HepG2 (cell line): ENCODE results near the gene ZFPL1. TPM values are rescaled to one million over a fixed set of nuclear protein-coding genes. Genes with fewer than 3 reads are reported as not detected.

Experiments
- ATAC-seq: fragments of 200-7000 bp; cut with Tn5 transposase; 3 replicates; pipeline ENCODE4 v1.9.1; 2020; ENCODE audit warnings: mild to moderate bottlenecking, moderate library complexity
- BruUV-seq: library from RNA; stranded (reverse); fragments of 400-500 nt; replicated peaks from 2 replicates; lab custom pipeline; 2021; lab: Mats Ljungman, UMichigan
- CTCF ChIA-PET: fragments of 300-600 bp; formaldehyde crosslinking; extraction: SDS; loops from one replicate; lab custom pipeline; 2021; ENCODE audit warnings: low total read pairs, inconsistent platforms, low intra/inter-chr PET ratio; lab: Yijun Ruan, JAX
- POLR2A ChIA-PET: fragments of 350-600 bp; sonication (Branson Sonifier 250); formaldehyde crosslinking; loops from one replicate; lab custom pipeline; 2020; ENCODE audit warnings: antibody characterized with exemption, inconsistent platforms; lab: Yijun Ruan, JAX
- DNase-seq: peaks from one replicate; pipeline ENCODE4 v3.0.0-alpha.2; 2015; ENCODE audit warnings: low spot score
- FAIRE-seq: peaks from 3 replicates; lab custom pipeline; 2011; peaks lifted over from hg19 to GRCh38; lab: Jason Lieb, UNC
- H2AFZ ChIP-seq: one replicate; pipeline ENCODE4 v1.6.1; 2011; ENCODE audit warnings: low read length, inconsistent platforms
- H3K27ac ChIP-seq: fragments of 300-600 bp; 3 replicates; pipeline ENCODE4 v1.8.0; 2011; ENCODE audit warnings: mixed run types, mild to moderate bottlenecking, mixed read lengths, low read length, inconsistent platforms; ENCODE audit not compliant: insufficient read depth; ENCODE audit errors: extremely low read length
- H3K27me3 ChIP-seq, 2 experiments: fragments of 200-600 bp in 1 of 2; 2 replicates in 1 of 2; 3 replicates in 1 of 2; pipeline versions ENCODE4 v1.6.0 to v1.8.0; 2011; ENCODE audit warnings: low read length in 2 of 2, mild to moderate bottlenecking in 2 of 2, moderate library complexity in 2 of 2, inconsistent platforms in 1 of 2; ENCODE audit not compliant: insufficient read depth in 2 of 2, control insufficient read depth in 1 of 2
- H3K36me3 ChIP-seq, 2 experiments: fragments of 200-600 bp in 1 of 2; replicated peaks in 1 of 2; 2 replicates in 1 of 2; 3 replicates in 1 of 2; pipeline versions ENCODE4 v1.5.1 to v1.8.0; 2011; ENCODE audit warnings: low read length in 2 of 2, inconsistent platforms in 1 of 2; ENCODE audit not compliant: insufficient read depth in 2 of 2, control insufficient read depth in 1 of 2
- H3K4me1 ChIP-seq: 2 replicates; pipeline ENCODE4 v1.5.1; 2012; ENCODE audit warnings: low read length, inconsistent platforms; ENCODE audit not compliant: insufficient read depth
- H3K4me2 ChIP-seq: 2 replicates; pipeline ENCODE4 v1.6.0; 2011; ENCODE audit warnings: low read depth, low read length, inconsistent platforms
- H3K4me3 ChIP-seq, 3 experiments: fragments of 200-600 bp in 1 of 3; sonication (generic), shearing (Covaris generic) in 1 of 3; replicated peaks in 1 of 3; 2 replicates each; pipeline ENCODE4 v1.5.1; 2011 to 2016; ENCODE audit warnings: low read length in 3 of 3, inconsistent platforms in 2 of 3, low read depth in 2 of 3, mild to moderate bottlenecking in 2 of 3, control low read depth in 1 of 3, mixed read lengths in 1 of 3; ENCODE audit not compliant: insufficient read depth in 1 of 3
- H3K79me2 ChIP-seq: one replicate; pipeline ENCODE4 v1.6.1; 2011; ENCODE audit warnings: low read length, inconsistent platforms; ENCODE audit not compliant: insufficient read depth
- H3K9ac ChIP-seq: 2 replicates; pipeline ENCODE4 v1.6.0; 2011; ENCODE audit warnings: mild to moderate bottlenecking, low read depth, low read length, inconsistent platforms; ENCODE audit not compliant: insufficient read depth
- H3K9me3 ChIP-seq: 2 replicates; pipeline ENCODE4 v1.5.1; 2012; ENCODE audit warnings: mild to moderate bottlenecking, low read length
- H4K20me1 ChIP-seq: 2 replicates; pipeline ENCODE4 v1.6.0; 2011; ENCODE audit warnings: inconsistent platforms, mild to moderate bottlenecking, low read length, moderate library complexity; ENCODE audit not compliant: insufficient read depth
- BORCS8-MEF2B ChIP-seq: sonication (generic); formaldehyde crosslinking; IDR thresholded peaks from 2 replicates; pipeline ENCODE4 v1.8.0; 2022; ENCODE audit warnings: mild to moderate bottlenecking, missing genetic modification reagents
- EP300 ChIP-seq, 3 experiments: sonication (generic) in 1 of 3; formaldehyde crosslinking in 1 of 3; IDR thresholded peaks; 2 replicates each; pipeline versions ENCODE4 v1.5.1 to v1.6.1; 2011 to 2020; ENCODE audit warnings: low read depth in 2 of 3, low read length in 2 of 3, borderline replicate concordance in 1 of 3, improper control_type of control experiment in 1 of 3, mild to moderate bottlenecking in 1 of 3, missing genetic modification reagents in 1 of 3, moderate library complexity in 1 of 3
- ESRRA ChIP-seq: sonication (generic); formaldehyde crosslinking; IDR thresholded peaks from 2 replicates; pipeline ENCODE4 v1.5.1; 2020; ENCODE audit warnings: mild to moderate bottlenecking, low read depth, missing genetic modification reagents
- GABPA ChIP-seq, 2 experiments: IDR thresholded peaks; 2 replicates each; pipeline ENCODE4 v1.6.1; 2011 to 2016; ENCODE audit warnings: low read depth in 2 of 2, low read length in 1 of 2, missing biosample characterization in 1 of 2, missing genetic modification characterization in 1 of 2
- HNRNPH1 ChIP-seq: fragments of 200-400 bp; formaldehyde crosslinking; optimal IDR thresholded peaks from 2 replicates; pipeline ENCODE3; 2017; ENCODE audit warnings: mild to moderate bottlenecking, low read depth, low read length
- HOXA3 ChIP-seq: sonication (generic); formaldehyde crosslinking; IDR thresholded peaks from 2 replicates; pipeline ENCODE4 v1.5.0; 2020; ENCODE audit warnings: missing genetic modification reagents
- KAT8 ChIP-seq: IDR thresholded peaks from 2 replicates; pipeline ENCODE4 v1.6.1; 2016; ENCODE audit warnings: missing genetic modification reagents, missing compliant biosample characterization
- KDM6A ChIP-seq: IDR thresholded peaks from 2 replicates; pipeline ENCODE4 v1.6.1; 2016; ENCODE audit warnings: low read depth
- MTA3 ChIP-seq: sonication (generic); formaldehyde crosslinking; IDR thresholded peaks from 2 replicates; pipeline ENCODE4 v1.4.0; 2020; ENCODE audit warnings: missing genetic modification reagents
- NR2F6 ChIP-seq, 2 experiments: IDR thresholded peaks; 2 replicates each; pipeline ENCODE4 v1.6.1; 2016; ENCODE audit warnings: antibody characterized with exemption in 1 of 2, mild to moderate bottlenecking in 1 of 2
- RAD21 ChIP-seq: fragments of 450-650 bp; formaldehyde crosslinking; IDR thresholded peaks from 2 replicates; pipeline ENCODE4 v1.5.0; 2020; ENCODE audit warnings: mild to moderate bottlenecking
- REL ChIP-seq: sonication (generic); formaldehyde crosslinking; conservative IDR thresholded peaks from 2 replicates; pipeline ENCODE4 v1.8.0; 2022; ENCODE audit warnings: mild to moderate bottlenecking, missing genetic modification reagents, moderate library complexity
- TSC22D2 ChIP-seq: sonication (generic); formaldehyde crosslinking; IDR thresholded peaks from 2 replicates; pipeline ENCODE4 v1.5.1; 2020; ENCODE audit warnings: missing genetic modification reagents, mild to moderate bottlenecking, borderline replicate concordance
- YEATS2 ChIP-seq: sonication (generic); formaldehyde crosslinking; IDR thresholded peaks from 2 replicates; pipeline ENCODE4 v1.4.0; 2020; ENCODE audit warnings: missing genetic modification reagents, borderline replicate concordance
- ZNF430 ChIP-seq: sonication (generic); formaldehyde crosslinking; IDR thresholded peaks from 2 replicates; pipeline ENCODE4 v1.9.0; 2021; ENCODE audit warnings: mild to moderate bottlenecking, missing genetic modification reagents
- ZSCAN21 ChIP-seq: sonication (generic); formaldehyde crosslinking; IDR thresholded peaks from 2 replicates; pipeline ENCODE4 v1.8.0; 2022; ENCODE audit warnings: mild to moderate bottlenecking, missing genetic modification reagents, moderate library complexity, borderline replicate concordance
- WGBS: methylation state at CpG from one replicate; pipeline ENCODE4 v1.1.6; 2017; ENCODE audit warnings: low lambda C conversion rate; 5-methylcytosine and 5-hydroxymethylcytosine counted together
- in situ Hi-C: cut with HindIII; loops from 2 replicates; pipeline ENCODE4 v1.10.0; 2017; ENCODE audit warnings: low pct_unique_long_range_greater_than_20kb; ENCODE audit not compliant: extremely low pct_ligation_motif_present
- intact Hi-C: fragments of 100-400 bp; cut with micrococcal nuclease; formaldehyde crosslinking; loops from one replicate; pipeline ENCODE4 v1.10.0; 2022; ENCODE audit not compliant: unreplicated experiment
- polyA plus RNA-seq, 8 experiments: library from polyadenylated mRNA; depleted of rRNA in 3 of 8; stranded (reverse) in 7 of 8; unstranded in 1 of 8; fragments of >200 nt; fragmentation: Illumina TruSeq in 4 of 8; extraction: Trizol in 4 of 8; gene quantifications; 2 replicates each; pipeline versions ENCODE4 v1.2.1 to v1.2.3, GENCODE V29; 2011 to 2016; ENCODE audit warnings: low read depth in 4 of 8, missing spikeins in 1 of 8, mixed read lengths in 1 of 8; ENCODE audit not compliant: insufficient read depth in 1 of 8
- total RNA-seq, 5 experiments: library from RNA; depleted of rRNA; stranded (reverse); fragments of >200 nt; fragmentation: Illumina TruSeq; extraction: Trizol; gene quantifications; 2 replicates each; pipeline ENCODE4 v1.2.3, GENCODE V29; 2016; ENCODE audit warnings: low read depth in 1 of 5
- TF ChIP-seq, protein P1 (sequence below): sonication (generic); formaldehyde crosslinking; IDR thresholded peaks from 2 replicates; pipeline ENCODE4 v1.8.0; 2023; ENCODE audit warnings: mild to moderate bottlenecking, missing genetic modification reagents
- TF ChIP-seq, protein P2 (sequence below), 2 experiments: sonication (generic) in 1 of 2; formaldehyde crosslinking in 1 of 2; IDR thresholded peaks; 2 replicates each; pipeline versions ENCODE4 v1.4.0 to v1.6.1; 2018 to 2020; ENCODE audit warnings: missing genetic modification reagents in 2 of 2, borderline replicate concordance in 1 of 2, low read depth in 1 of 2, mild to moderate bottlenecking in 1 of 2, missing biosample characterization in 1 of 2
- TF ChIP-seq, protein P3 (sequence below): IDR thresholded peaks from 2 replicates; pipeline ENCODE4 v1.6.1; 2018; ENCODE audit warnings: missing genetic modification reagents, mild to moderate bottlenecking, missing compliant biosample characterization
- TF ChIP-seq, protein P4 (sequence below): IDR thresholded peaks from 2 replicates; pipeline ENCODE4 v1.6.1; 2012; ENCODE audit warnings: inconsistent platforms

The ZFPL1 gene
- total and polyA plus RNA-seq, 2 of the 13 experiments (the other 11 are each of a cell fraction or from before 2014, with no cell fraction given), result 32.2 to 56.0 TPM

DNA sequence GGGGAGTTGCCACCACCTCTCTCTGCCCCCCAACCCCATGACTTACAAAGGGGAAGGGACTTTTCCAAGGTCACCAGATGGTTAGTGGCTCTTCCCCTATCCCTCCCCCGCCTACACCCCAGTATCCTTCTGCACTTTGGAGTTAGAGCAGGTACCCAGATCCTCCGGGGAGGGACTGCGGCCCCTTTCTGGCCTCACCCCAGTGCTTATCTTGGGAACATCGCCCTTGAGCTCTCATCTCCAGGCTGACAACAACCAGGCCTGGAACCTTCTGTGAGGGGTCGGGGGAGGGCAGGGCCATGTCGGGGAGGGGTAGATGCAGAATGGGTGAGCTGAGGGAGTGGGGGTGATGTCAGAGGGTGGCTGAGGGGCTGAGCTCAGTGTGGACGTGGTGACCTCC lies 18.2 kb upstream of the ZFPL1 start:
- H3K79me2 ChIP-seq, result no peaks in the 10 kb centered on the region
- ChIA-PET POLR2A (interaction anchor here (0.5 to 2.2 kb wide), 16 partner anchors 10 to 357 kb away, joined by 3 to 10 read pairs (median 4); partner anchors contain the start of genes ARL2, NEAT1, SAC3D1 and TM7SF2), CTCF (no interaction called here)
- H3K9me3 ChIP-seq, result no peaks in the 10 kb centered on the region
- H2AFZ ChIP-seq, result no peak overlapping the region
- no peaks in the 10 kb centered on the region for H3K27me3 ChIP-seq
- no peaks in the 10 kb centered on the region for H3K36me3 ChIP-seq
- H3K4me2 ChIP-seq, result peak overlapping the region; percentile 87
- ATAC-seq (peak; percentile 9), FAIRE-seq (no peak), DNase-seq (no peak)
- H4K20me1 ChIP-seq, result no peaks in the 10 kb centered on the region
- peaks cover 40% of the 10 kb centered on the region for H3K4me1 ChIP-seq
- intact Hi-C loops, result no loop called here
- no TSS peak for BruUV-seq
- H3K9ac ChIP-seq, result peak overlapping the region; percentile 74
- peak overlapping the region; percentile 65 to 79 (median 67) for H3K4me3 ChIP-seq
- H3K27ac ChIP-seq, result peak overlapping the region; percentile 59
- WGBS, result 12% methylated on average over 7 of the region's 7 CpGs
- in situ Hi-C loops, result loop anchor here (5.0 kb wide), 1 partner anchor 39 kb away; the partner anchor contains the start of gene SNX15
- peak; percentile 54; the same call in 1 of the 2 replicates for TF ChIP-seq ZNF430 (CRISPR knock-in tag)
- TF ChIP-seq, protein P1, sequence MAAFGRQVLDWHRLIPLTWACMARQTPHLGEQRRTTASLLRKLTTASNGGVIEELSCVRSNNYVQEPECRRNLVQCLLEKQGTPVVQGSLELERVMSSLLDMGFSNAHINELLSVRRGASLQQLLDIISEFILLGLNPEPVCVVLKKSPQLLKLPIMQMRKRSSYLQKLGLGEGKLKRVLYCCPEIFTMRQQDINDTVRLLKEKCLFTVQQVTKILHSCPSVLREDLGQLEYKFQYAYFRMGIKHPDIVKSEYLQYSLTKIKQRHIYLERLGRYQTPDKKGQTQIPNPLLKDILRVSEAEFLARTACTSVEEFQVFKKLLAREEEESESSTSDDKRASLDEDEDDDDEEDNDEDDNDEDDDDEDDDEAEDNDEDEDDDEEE, result 0 out of 2 replicates have a peak, but pooled peaks have one; percentile 10
- no peak for TF ChIP-seq RAD21 (CRISPR knock-in tag)
- 0 out of 2 replicates have a peak, but pooled peaks have one; percentile 45 for TF ChIP-seq ZSCAN21 (CRISPR knock-in tag)
- TF ChIP-seq BORCS8-MEF2B, result no peak
- TF ChIP-seq MTA3 (CRISPR knock-in tag), result no peak
- peak; percentile 52; the same call in 1 of the 2 replicates for TF ChIP-seq ESRRA
- 0 out of 2 replicates have a peak, but pooled peaks have one; percentile 5 for TF ChIP-seq TSC22D2
- TF ChIP-seq NR2F6 (IDR thresholded peaks at IDR 0.05), result 0 out of 2 replicates have a peak, but pooled peaks have one; percentile 33
- TF ChIP-seq NR2F6 (CRISPR knock-in tag; IDR thresholded peaks at IDR 0.05), result no peak
- TF ChIP-seq KDM6A (CRISPR knock-in tag), result peak; percentile 28; the same call in 1 of the 2 replicates
- no peak for TF ChIP-seq YEATS2 (CRISPR knock-in tag)
- TF ChIP-seq GABPA (IDR thresholded peaks at IDR 0.05; ENCODE audit: low read depth, low read length), result no peak
- peak; percentile 12; the same call in 1 of the 2 replicates for TF ChIP-seq GABPA (CRISPR knock-in tag; IDR thresholded peaks at IDR 0.05; ENCODE audit: low read depth)
- TF ChIP-seq KAT8, result no peak
- TF ChIP-seq HOXA3 (CRISPR knock-in tag), result peak; percentile 23; the same call in 1 of the 2 replicates
- peak in 1 of 2 experiments; percentile 43; a peak in 1 of 4 replicates for TF ChIP-seq EP300 (IDR thresholded peaks at IDR 0.05; ENCODE audit: low read depth in 2 of 2, low read length in 2 of 2)
- TF ChIP-seq EP300 (CRISPR knock-in tag; IDR thresholded peaks at IDR 0.05; ENCODE audit: borderline replicate concordance), result no peak
- no peak for TF ChIP-seq REL (CRISPR knock-in tag)
- TF ChIP-seq, protein P2, sequence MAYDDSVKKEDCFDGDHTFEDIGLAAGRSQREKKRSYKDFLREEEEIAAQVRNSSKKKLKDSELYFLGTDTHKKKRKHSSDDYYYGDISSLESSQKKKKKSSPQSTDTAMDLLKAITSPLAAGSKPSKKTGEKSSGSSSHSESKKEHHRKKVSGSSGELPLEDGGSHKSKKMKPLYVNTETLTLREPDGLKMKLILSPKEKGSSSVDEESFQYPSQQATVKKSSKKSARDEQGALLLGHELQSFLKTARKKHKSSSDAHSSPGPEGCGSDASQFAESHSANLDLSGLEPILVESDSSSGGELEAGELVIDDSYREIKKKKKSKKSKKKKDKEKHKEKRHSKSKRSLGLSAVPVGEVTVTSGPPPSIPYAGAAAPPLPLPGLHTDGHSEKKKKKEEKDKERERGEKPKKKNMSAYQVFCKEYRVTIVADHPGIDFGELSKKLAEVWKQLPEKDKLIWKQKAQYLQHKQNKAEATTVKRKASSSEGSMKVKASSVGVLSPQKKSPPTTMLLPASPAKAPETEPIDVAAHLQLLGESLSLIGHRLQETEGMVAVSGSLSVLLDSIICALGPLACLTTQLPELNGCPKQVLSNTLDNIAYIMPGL (CRISPR knock-in tag; IDR thresholded peaks at IDR 0.05; ENCODE audit: borderline replicate concordance in 1 of 2, low read depth in 1 of 2), result 0 out of 4 replicates have a peak, but pooled peaks of 1 of the 2 experiments have one; percentile 28
- TF ChIP-seq, protein P3, sequence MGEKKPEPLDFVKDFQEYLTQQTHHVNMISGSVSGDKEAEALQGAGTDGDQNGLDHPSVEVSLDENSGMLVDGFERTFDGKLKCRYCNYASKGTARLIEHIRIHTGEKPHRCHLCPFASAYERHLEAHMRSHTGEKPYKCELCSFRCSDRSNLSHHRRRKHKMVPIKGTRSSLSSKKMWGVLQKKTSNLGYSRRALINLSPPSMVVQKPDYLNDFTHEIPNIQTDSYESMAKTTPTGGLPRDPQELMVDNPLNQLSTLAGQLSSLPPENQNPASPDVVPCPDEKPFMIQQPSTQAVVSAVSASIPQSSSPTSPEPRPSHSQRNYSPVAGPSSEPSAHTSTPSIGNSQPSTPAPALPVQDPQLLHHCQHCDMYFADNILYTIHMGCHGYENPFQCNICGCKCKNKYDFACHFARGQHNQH, result 0 out of 2 replicates have a peak, but pooled peaks have one; percentile 12
- TF ChIP-seq, protein P4, sequence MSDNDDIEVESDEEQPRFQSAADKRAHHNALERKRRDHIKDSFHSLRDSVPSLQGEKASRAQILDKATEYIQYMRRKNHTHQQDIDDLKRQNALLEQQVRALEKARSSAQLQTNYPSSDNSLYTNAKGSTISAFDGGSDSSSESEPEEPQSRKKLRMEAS, result peak; percentile 11; the same call in 1 of the 2 replicates
- peak; percentile 25 for TF ChIP-seq HNRNPH1
